ENCODE measurements around the gene KLB. TPM values are rescaled to one million over a fixed set of nuclear protein-coding genes. Genes with fewer than 3 reads are reported as not detected.

Gene KLB
- total and polyA plus RNA-seq, 9 donors: under 0.01 to 0.12 (median 0.08) TPM

- no peaks in the 10 kb centered on the region for H3K27me3 ChIP-seq (ENCODE audit: control insufficient read depth, insufficient read depth, low read length)
- WGBS (ENCODE audit: insufficient coverage): 80% methylated on average over 1 of the region's 5 CpGs
- no peak overlapping the region for H3K27ac ChIP-seq (ENCODE audit: low read length)
- no peak for DNase-seq
- no peaks in the 10 kb centered on the region for H3K4me1 ChIP-seq (ENCODE audit: control insufficient read depth, insufficient read depth, low read length)
- peaks cover 17% of the 10 kb centered on the region for H3K36me3 ChIP-seq (ENCODE audit: control insufficient read depth, insufficient read depth, low read length)
- no peak overlapping the region for H3K4me3 ChIP-seq (ENCODE audit: low read length)
- H3K9me3 ChIP-seq (replicated peaks; ENCODE audit: control insufficient read depth, low read depth, low read length): no peaks in the 10 kb centered on the region
Measured at GRCh38 chr4:39476187-39476895, 69.6 kb downstream of the KLB start.

DNA sequence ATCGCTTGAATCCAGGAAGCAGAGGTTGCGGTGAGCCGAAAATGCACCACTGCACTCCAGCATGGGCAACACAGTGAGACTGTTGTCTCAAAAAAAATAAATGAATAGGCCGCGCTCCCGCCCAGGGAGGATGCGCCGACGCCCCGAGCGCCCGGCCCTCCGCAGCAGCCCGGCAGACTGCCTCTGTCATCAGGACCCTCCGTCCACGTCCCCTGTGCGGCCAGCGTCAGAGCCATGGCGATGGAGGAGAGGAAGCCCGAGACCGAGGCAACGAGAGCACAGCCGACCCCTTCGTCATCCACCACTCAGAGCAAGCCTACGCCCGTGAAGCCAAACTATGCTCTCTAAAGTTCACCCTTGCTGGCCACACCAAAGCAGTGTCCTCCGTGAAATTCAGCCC lies 73.5 kb downstream of the KLB start:
- H3K9me3 ChIP-seq (replicated peaks; ENCODE audit: control insufficient read depth, low read depth, low read length): peaks cover 5% of the 10 kb centered on the region
- 96% methylated on average over 24 of the region's 27 CpGs for WGBS (ENCODE audit: insufficient coverage)
- no peak overlapping the region for H3K27ac ChIP-seq (ENCODE audit: low read length)
- no peaks in the 10 kb centered on the region for H3K27me3 ChIP-seq (ENCODE audit: control insufficient read depth, insufficient read depth, low read length)
- H3K4me1 ChIP-seq (ENCODE audit: control insufficient read depth, insufficient read depth, low read length): no peaks in the 10 kb centered on the region
- peaks cover 6% of the 10 kb centered on the region for H3K36me3 ChIP-seq (ENCODE audit: control insufficient read depth, insufficient read depth, low read length)
- no peak for DNase-seq
- no peak overlapping the region for H3K4me3 ChIP-seq (ENCODE audit: low read length)

DNA sequence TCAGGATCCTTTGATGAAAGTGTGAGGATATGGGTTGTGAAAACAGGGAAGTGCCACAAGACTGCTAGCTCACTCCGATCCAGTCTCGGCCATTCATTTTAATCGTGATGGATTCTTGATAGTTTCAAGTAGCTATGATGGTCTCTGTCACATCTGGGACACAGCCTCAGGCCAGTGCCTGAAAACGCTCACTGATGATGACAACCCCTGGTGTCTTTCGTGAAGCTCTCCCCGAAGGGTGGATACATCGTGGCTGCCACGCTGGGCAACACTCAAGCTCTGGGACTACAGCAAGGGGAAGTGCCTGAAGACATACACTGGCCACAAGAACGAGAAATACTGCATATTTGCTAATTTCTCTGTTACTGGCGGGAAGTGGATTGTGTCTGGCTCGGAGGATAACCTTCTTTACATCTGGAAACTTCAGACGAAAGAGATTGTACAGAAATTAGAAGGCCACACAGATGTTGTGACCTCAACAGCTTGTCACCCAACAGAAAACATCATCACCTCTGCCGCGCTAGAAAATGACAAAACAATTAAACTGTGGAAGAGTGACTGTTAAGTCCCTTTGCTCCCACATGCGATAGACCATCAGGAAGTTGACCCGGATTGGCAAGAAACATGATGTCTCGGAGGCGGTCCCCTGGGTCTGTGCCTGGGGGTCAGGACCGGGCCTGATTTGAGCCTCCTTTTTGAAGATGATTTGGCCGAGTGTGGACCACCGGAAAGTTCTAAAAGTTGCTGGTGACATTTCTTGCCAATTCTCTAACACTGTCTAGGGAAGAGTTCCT lies 74.4 kb downstream of the KLB start:
- no peak for DNase-seq
- Histone ChIP-seq H3K4me1 (ENCODE audit: control insufficient read depth, insufficient read depth, low read length) (no peaks in the 10 kb centered on the region), H3K27ac (ENCODE audit: low read length) (no peak overlapping the region), H3K36me3 (ENCODE audit: control insufficient read depth, insufficient read depth, low read length) (peaks cover 5% of the 10 kb centered on the region), H3K4me3 (ENCODE audit: low read length) (no peak overlapping the region), H3K27me3 (ENCODE audit: control insufficient read depth, insufficient read depth, low read length) (no peaks in the 10 kb centered on the region), H3K9me3 (replicated peaks; ENCODE audit: control insufficient read depth, low read depth, low read length) (peaks cover 5% of the 10 kb centered on the region)
- 81% methylated on average over 12 of the region's 21 CpGs for WGBS (ENCODE audit: insufficient coverage)

DNA sequence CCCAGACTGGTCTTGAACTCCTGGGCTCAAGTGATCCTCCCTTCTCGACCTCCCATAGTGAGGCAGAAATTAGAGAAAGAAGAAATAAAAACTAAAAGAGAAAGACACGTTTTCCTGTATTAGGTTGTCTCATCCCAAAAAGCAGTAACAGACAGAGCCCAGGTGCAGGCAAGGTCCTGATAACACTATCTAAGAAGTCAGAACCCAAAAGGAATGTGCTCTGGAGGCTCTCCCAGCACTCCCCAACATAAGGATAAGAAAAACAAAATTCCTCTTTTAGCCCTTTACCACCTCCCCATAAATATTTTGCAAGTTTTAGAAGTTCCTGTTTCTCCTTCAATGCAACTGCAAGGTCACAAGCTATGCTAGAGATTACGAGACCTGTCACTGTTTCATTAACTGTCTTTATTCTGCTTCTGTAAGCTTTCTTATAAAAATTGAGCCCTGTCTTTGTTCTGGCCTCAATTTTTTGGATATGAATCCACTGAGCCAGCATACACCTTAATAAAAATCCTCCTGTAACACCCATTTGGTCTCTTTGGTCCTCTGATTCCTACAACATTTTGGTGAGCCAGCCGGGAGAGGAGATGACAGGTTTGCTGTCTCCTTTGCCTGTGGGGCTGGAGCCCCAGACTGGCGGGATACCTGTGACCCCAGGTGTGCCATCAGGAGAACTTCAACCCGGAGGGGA lies 78.0 kb downstream of the KLB start:
- Histone ChIP-seq H3K4me3 (ENCODE audit: low read length) (no peak overlapping the region), H3K9me3 (replicated peaks; ENCODE audit: control insufficient read depth, low read depth, low read length) (peaks cover 5% of the 10 kb centered on the region), H3K36me3 (ENCODE audit: control insufficient read depth, insufficient read depth, low read length) (no peaks in the 10 kb centered on the region), H3K4me1 (ENCODE audit: control insufficient read depth, insufficient read depth, low read length) (no peaks in the 10 kb centered on the region), H3K27ac (ENCODE audit: low read length) (no peak overlapping the region), H3K27me3 (ENCODE audit: control insufficient read depth, insufficient read depth, low read length) (no peaks in the 10 kb centered on the region)
- WGBS (ENCODE audit: insufficient coverage): 89% methylated on average over 3 of the region's 6 CpGs
- DNase-seq: no peak

DNA sequence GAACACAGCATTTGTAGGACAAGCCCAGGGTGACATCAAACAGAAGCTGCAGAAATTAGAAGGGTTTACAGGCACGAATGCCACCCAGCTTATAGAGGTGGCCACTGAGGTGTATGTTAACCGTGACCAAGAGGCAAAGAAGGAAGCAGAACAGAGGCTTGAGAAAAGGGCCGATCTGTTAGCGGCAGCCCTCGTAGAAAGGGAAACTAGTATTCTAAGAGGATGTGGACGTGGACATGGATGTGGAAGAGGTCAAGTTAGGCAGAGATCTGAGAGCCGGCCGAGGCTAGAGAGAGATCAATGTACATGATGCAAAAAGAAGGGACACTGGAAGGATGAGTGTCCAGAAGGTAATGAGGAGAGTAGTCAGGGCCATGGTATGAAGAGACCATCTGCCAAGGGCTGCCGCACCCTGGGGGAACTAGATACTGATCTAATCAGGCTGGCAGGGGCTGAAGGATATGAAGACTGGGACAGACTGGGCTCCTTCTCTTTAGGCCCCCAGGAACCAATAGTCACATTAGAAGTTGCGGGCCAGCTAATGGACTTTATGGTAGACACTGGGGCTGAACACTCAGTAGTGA lies 79.6 kb downstream of the KLB start:
- H3K36me3 ChIP-seq (ENCODE audit: control insufficient read depth, insufficient read depth, low read length): no peaks in the 10 kb centered on the region
- H3K27ac ChIP-seq (ENCODE audit: low read length): no peak overlapping the region
- H3K4me3 ChIP-seq (ENCODE audit: low read length): no peak overlapping the region
- H3K27me3 ChIP-seq (ENCODE audit: control insufficient read depth, insufficient read depth, low read length): no peaks in the 10 kb centered on the region
- 84% methylated on average over 9 of the region's 10 CpGs for WGBS (ENCODE audit: insufficient coverage)
- DNase-seq: no peak
- H3K9me3 ChIP-seq (replicated peaks; ENCODE audit: control insufficient read depth, low read depth, low read length): peaks cover 5% of the 10 kb centered on the region
- no peaks in the 10 kb centered on the region for H3K4me1 ChIP-seq (ENCODE audit: control insufficient read depth, insufficient read depth, low read length)

DNA sequence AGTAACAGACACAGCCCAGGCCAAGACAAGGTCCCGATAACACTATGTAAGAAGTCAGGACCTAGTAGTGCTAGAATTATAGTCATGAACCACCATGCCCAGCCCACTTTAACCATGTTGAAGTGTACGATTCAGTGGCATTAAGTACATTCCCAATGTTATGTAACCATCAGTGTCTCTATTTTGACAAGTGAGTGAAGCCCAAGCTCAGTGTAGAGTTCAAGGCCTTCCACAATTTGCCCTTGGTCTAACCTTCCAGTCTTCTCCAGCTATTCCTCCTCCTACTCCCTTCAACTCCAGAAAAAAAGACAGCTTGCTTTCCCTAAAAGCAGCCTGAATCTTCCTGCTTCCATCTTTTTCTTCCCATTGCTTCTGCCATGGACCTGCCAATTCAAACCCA lies 83.6 kb downstream of the KLB start:
- DNase-seq: no peak
- Histone ChIP-seq H3K9me3 (replicated peaks; ENCODE audit: control insufficient read depth, low read depth, low read length) (no peaks in the 10 kb centered on the region), H3K27me3 (ENCODE audit: control insufficient read depth, insufficient read depth, low read length) (no peaks in the 10 kb centered on the region), H3K4me3 (ENCODE audit: low read length) (no peak overlapping the region), H3K27ac (ENCODE audit: low read length) (no peak overlapping the region), H3K4me1 (ENCODE audit: control insufficient read depth, insufficient read depth, low read length) (no peaks in the 10 kb centered on the region), H3K36me3 (ENCODE audit: control insufficient read depth, insufficient read depth, low read length) (no peaks in the 10 kb centered on the region)
- no CpG with 5 or more reads among the region's 2 CpGs for WGBS (ENCODE audit: insufficient coverage)

DNA sequence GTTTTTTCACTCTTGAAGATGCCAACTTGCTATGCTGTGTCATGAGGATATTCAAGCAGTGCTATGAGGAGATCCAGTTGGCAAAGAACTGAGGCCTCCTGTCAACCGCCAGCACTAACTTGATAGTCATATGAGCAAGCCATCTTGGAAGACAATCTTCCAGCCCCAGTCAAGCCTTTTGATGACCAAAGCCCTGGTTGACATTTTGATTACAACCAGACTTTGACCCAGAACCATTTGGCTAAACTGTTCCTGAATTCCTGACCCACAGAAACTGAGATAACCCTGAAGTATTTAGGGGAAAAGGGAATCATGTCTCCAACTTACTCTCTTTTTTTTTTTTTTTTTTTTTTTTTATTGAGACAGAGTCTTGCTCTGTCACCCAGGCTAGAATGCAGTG lies 87.6 kb downstream of the KLB start:
- Histone ChIP-seq H3K36me3 (ENCODE audit: control insufficient read depth, insufficient read depth, low read length) (peaks cover 3% of the 10 kb centered on the region), H3K4me3 (ENCODE audit: low read length) (no peak overlapping the region), H3K4me1 (ENCODE audit: control insufficient read depth, insufficient read depth, low read length) (no peaks in the 10 kb centered on the region), H3K9me3 (replicated peaks; ENCODE audit: control insufficient read depth, low read depth, low read length) (no peaks in the 10 kb centered on the region), H3K27me3 (ENCODE audit: control insufficient read depth, insufficient read depth, low read length) (no peaks in the 10 kb centered on the region), H3K27ac (ENCODE audit: low read length) (no peak overlapping the region)
- no peak for DNase-seq
- 100% methylated on average over 1 of the region's 1 CpG for WGBS (ENCODE audit: insufficient coverage)

DNA sequence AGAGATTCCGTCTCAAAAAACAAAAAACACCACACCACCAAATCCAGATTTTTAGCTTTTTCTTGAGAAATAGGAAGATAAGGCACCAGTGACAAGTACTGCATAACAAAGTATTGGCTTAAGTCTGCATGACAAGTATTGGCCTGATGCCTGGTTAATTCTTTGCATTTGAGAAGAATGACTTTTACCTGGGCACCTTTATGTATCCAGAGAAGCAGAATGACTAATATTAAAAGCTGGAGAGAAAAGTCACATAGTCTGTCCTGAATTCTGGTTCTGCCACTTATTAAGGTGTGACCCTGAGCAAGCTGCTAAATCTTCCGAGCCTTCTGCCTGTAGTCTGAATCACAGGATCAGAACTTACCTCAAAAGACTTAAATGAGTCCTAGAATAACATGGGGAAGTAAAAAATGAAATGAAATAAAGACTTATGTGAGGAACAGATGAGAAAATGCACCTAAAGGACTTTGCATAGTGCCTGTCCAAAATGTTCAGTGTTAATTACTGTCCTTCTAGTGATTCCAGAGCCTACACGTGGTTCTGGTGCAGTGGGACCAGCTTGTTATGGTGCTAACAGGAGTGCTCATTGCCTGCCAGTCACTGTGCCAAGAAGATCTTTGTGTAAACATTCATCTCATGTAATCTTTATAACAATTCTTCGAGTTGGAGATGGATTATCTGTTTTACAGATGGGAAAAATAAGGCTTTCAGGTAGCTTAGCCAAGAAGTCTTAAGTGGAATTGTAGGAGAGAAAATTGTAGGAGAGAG lies 88.9 kb downstream of the KLB start:
- DNase-seq: peak; percentile 58
- Histone ChIP-seq H3K27ac (ENCODE audit: low read length) (no peak overlapping the region), H3K36me3 (ENCODE audit: control insufficient read depth, insufficient read depth, low read length) (peaks cover 3% of the 10 kb centered on the region), H3K4me1 (ENCODE audit: control insufficient read depth, insufficient read depth, low read length) (no peaks in the 10 kb centered on the region), H3K27me3 (ENCODE audit: control insufficient read depth, insufficient read depth, low read length) (no peaks in the 10 kb centered on the region), H3K4me3 (ENCODE audit: low read length) (no peak overlapping the region), H3K9me3 (replicated peaks; ENCODE audit: control insufficient read depth, low read depth, low read length) (no peaks in the 10 kb centered on the region)
- WGBS (ENCODE audit: insufficient coverage): no CpG with 5 or more reads among the region's 4 CpGs

GRCh38 chr4:39497909-39498726 lies 91.4 kb downstream of the KLB start:
- Histone ChIP-seq H3K4me1 (ENCODE audit: control insufficient read depth, insufficient read depth, low read length) (no peaks in the 10 kb centered on the region), H3K4me3 (ENCODE audit: low read length) (no peak overlapping the region), H3K27me3 (ENCODE audit: control insufficient read depth, insufficient read depth, low read length) (no peaks in the 10 kb centered on the region), H3K27ac (ENCODE audit: low read length) (no peak overlapping the region), H3K9me3 (replicated peaks; ENCODE audit: control insufficient read depth, low read depth, low read length) (no peaks in the 10 kb centered on the region), H3K36me3 (ENCODE audit: control insufficient read depth, insufficient read depth, low read length) (peaks cover 13% of the 10 kb centered on the region)
- no CpG with 5 or more reads among the region's 1 CpG for WGBS (ENCODE audit: insufficient coverage)
- DNase-seq: no peak
